Kidney epithelial cell (primary cell): ENCODE results near the gene CYSLTR2. TPM values are rescaled to one million over a fixed set of nuclear protein-coding genes. Genes with fewer than 3 reads are reported as not detected.

Source experiments
- DNase-seq: peaks from one replicate; pipeline ENCODE4 v3.0.0-alpha.2; 2010; ENCODE audit warnings: low read depth
- H3K27me3 ChIP-seq: 2 replicates; pipeline ENCODE4 v1.6.0; 2011; ENCODE audit warnings: low read length; ENCODE audit not compliant: control insufficient read depth, insufficient read depth
- H3K36me3 ChIP-seq: 2 replicates; pipeline ENCODE4 v1.5.1; 2011; ENCODE audit warnings: low read length; ENCODE audit not compliant: control insufficient read depth, insufficient read depth
- H3K4me3 ChIP-seq: 2 replicates; pipeline ENCODE4 v1.5.1; 2011; ENCODE audit warnings: low read depth, mild to moderate bottlenecking, control low read depth, low read length
- total RNA-seq: library from RNA; depleted of rRNA; stranded (reverse); fragments of >200 nt; gene quantifications from 2 replicates; pipeline ENCODE4 v1.2.3, GENCODE V29; 2015
- TF ChIP-seq, protein P1 (sequence below): IDR thresholded peaks from 2 replicates; pipeline ENCODE4 v1.5.1; 2011; ENCODE audit warnings: mild to moderate bottlenecking, moderate library complexity, low read length, control low read depth, inconsistent platforms; ENCODE audit not compliant: insufficient read depth, poor library complexity, severe bottlenecking

Gene CYSLTR2
- total RNA-seq: 0.13 TPM in 1 of 2 replicates, not detected in the other

DNA sequence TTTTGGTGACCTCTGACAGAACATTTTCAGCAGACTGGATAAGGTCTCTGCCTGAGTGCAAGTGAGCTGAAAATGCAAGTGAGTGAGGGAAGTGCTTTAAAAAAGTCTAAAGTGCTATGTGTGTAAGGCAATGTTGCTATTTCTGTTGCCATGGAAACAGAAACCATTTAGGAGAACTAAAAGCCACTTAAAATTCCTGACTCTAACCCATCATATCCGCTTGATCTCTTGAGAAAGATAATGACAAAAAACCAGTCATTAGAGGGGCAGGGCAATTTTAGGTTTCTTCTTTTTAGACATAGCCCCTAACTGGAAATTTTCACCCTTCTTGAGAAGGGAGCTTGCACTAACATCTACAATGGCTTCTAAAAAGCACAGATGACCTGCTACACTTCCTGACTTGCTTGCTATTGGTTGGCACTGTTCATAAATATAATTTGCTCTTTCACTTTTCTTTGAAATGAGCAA is at the start of gene CYSLTR2:
Gene CYSLTR2 (plus strand): TSS at position 458 of the 468 bp plus-strand sequence. CDS start 52,889 bp downstream, outside the sequence.
- DNase-seq: peak; percentile 34
- TF ChIP-seq, protein P1, sequence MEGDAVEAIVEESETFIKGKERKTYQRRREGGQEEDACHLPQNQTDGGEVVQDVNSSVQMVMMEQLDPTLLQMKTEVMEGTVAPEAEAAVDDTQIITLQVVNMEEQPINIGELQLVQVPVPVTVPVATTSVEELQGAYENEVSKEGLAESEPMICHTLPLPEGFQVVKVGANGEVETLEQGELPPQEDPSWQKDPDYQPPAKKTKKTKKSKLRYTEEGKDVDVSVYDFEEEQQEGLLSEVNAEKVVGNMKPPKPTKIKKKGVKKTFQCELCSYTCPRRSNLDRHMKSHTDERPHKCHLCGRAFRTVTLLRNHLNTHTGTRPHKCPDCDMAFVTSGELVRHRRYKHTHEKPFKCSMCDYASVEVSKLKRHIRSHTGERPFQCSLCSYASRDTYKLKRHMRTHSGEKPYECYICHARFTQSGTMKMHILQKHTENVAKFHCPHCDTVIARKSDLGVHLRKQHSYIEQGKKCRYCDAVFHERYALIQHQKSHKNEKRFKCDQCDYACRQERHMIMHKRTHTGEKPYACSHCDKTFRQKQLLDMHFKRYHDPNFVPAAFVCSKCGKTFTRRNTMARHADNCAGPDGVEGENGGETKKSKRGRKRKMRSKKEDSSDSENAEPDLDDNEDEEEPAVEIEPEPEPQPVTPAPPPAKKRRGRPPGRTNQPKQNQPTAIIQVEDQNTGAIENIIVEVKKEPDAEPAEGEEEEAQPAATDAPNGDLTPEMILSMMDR: no peak

GRCh38 chr13:48615049-48615448 is 38.7 kb upstream of the CYSLTR2 start:
- H3K27me3 ChIP-seq: no peaks in the 10 kb centered on the region
- DNase-seq: no peak
- no peaks in the 10 kb centered on the region for H3K36me3 ChIP-seq
- TF ChIP-seq, protein P1: no peak
- no peak overlapping the region for H3K4me3 ChIP-seq

More for the DNA sequence above, at the start of gene CYSLTR2:
- Histone ChIP-seq H3K27me3 (no peaks in the 10 kb centered on the region), H3K4me3 (no peak within 1 kb of the TSS), H3K36me3 (no peaks in the 10 kb centered on the region)

DNA sequence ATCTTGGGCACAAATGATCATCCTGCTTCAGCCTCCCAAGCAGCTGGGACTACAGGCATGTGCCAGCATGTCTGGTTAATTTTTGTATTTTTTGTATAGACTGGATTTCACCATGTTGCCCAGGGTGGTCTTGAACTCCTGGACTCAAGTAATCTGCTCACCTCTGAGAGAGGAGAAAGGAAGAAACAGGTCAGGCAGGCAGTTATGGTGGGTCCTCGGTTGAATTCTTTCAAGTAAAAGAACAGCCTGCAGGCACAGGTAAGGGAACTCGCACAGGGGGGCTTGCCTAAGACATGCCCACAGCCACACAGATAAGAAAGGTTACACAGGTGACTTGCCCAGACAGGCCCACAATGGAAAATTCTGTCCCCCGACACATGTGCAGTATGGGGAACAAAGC is 34.8 kb upstream of the CYSLTR2 start:
- no peaks in the 10 kb centered on the region for H3K27me3 ChIP-seq
- TF ChIP-seq, protein P1: no peak
- no peak overlapping the region for H3K4me3 ChIP-seq
- DNase-seq: no peak
- H3K36me3 ChIP-seq: no peaks in the 10 kb centered on the region

- Histone ChIP-seq H3K4me3 (no peak overlapping the region), H3K36me3 (no peaks in the 10 kb centered on the region), H3K27me3 (no peaks in the 10 kb centered on the region)
- TF ChIP-seq, protein P1: no peak
- DNase-seq: no peak
Observed at GRCh38 chr13:48621056-48621455, 32.7 kb upstream of the CYSLTR2 start.

DNA sequence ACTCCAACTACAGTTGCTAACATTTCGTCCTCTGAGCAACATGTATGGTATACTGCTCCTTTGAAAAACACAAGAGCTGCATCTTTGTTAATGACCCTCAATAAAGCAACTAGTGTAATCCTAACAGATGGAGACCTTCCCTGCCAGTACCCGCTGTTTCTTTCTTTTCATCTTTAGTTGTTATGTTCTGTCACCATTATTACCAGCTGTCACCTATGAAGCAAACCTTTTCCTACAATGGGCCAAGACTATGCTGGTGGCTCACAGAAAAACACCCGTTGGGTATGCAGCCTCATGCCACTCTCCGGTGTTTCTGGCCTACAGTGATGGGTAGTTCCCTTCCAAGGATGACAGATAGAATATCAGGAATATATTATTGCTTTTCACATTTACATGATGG is 29.7 kb upstream of the CYSLTR2 start:
- TF ChIP-seq, protein P1: no peak
- no peaks in the 10 kb centered on the region for H3K36me3 ChIP-seq
- no peak for DNase-seq
- H3K27me3 ChIP-seq: no peaks in the 10 kb centered on the region
- no peak overlapping the region for H3K4me3 ChIP-seq

DNA sequence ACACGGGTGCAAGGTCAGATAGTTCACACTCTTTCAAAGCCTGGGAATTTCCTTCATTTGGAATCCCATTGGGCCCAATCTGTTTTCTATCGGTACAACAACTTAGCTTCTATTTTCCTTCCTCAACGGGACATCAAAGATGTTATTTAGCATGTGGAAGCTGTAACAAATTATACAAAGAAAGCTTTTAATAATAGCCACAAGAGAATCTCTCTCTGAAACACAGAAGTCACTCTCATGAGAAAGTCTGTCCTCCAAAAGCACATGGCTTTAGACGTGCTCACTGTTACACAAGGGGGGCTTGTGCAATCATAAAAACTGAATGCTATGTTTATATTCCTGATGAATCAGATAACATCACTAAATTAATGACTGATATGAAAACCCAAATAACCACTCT is 28.9 kb upstream of the CYSLTR2 start:
- Histone ChIP-seq H3K4me3 (no peak overlapping the region), H3K27me3 (no peaks in the 10 kb centered on the region), H3K36me3 (no peaks in the 10 kb centered on the region)
- no peak for DNase-seq
- TF ChIP-seq, protein P1: no peak
